IPS DF 6.9 (cell line): ENCODE measurements around the gene SLC49A4.

Source experiments
- DNase-seq: peaks from one replicate; pipeline ENCODE4 v3.0.0-alpha.2; 2013; ENCODE audit warnings: low read depth, low spot score
- H3K27ac ChIP-seq: one replicate; pipeline ENCODE4 v1.5.1; 2013; ENCODE audit warnings: low read length, control low read depth
- H3K27me3 ChIP-seq: 2 replicates; pipeline ENCODE4 v1.6.1; 2013; ENCODE audit warnings: mild to moderate bottlenecking, low read length; ENCODE audit not compliant: control insufficient read depth, insufficient read depth
- H3K36me3 ChIP-seq: 2 replicates; pipeline ENCODE4 v1.6.1; 2013; ENCODE audit warnings: low read length; ENCODE audit not compliant: control insufficient read depth, insufficient read depth
- H3K4me1 ChIP-seq: 2 replicates; pipeline ENCODE4 v1.6.1; 2013; ENCODE audit warnings: low read length; ENCODE audit not compliant: control insufficient read depth, insufficient read depth
- H3K4me3 ChIP-seq: 2 replicates; pipeline ENCODE4 v1.5.1; 2013; ENCODE audit warnings: mild to moderate bottlenecking, low read length
- H3K9me3 ChIP-seq: 2 replicates; pipeline ENCODE4 v1.6.1; 2013; ENCODE audit warnings: low read length, inconsistent platforms; ENCODE audit not compliant: control insufficient read depth, insufficient read depth
- WGBS: extraction: QIAGEN DNeasy Blood & Tissue Kit; methylation state at CpG from one replicate; pipeline ENCODE4 v1.1.7; 2013; ENCODE audit warnings: mixed read lengths, missing lambda C conversion rate; ENCODE audit not compliant: insufficient read length, insufficient coverage; 5-methylcytosine and 5-hydroxymethylcytosine counted together

Gene SLC49A4

DNA sequence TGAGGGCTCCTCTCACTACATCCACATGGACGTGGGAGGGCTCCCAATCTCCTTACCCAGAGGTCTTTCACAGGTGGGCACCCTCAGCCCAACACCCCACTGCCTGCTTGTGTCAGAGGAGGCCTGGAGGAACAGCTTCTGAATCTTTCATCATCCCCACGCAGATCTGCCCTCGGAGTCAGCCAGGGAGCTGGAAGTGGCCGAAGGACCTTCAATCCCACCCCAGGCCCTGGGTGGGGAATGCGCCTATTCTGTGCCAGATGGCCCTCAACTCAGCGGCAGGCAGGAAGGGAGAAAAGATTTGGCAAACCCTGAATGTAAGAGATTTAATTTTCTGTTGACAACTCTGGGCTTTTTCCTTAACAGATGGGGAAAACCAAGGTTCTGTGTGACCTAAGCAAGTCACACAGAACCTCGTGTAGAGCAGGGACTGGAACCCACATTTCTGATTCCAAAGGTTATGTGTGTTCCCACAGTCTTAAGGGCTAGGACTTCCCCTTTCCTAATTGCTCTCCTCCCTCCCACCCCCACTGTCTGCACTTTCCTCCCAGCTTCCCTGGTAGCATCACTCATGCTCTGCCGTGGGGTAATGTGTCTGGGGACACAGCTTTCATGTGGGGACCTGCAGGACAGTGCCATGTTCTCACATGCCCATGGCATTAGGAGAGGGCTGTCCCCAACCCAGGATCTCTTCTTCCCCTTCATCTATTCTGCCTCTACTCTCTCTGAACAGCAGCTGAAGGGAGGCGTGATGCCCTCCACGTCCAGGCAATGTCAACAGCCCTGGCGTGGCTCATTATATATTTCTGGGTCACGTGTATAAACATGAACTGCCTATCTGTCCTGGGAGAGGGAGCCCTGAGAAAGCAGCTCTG is 134.6 kb downstream of the SLC49A4 start:
- Histone ChIP-seq H3K36me3 (no peaks in the 10 kb centered on the region), H3K4me1 (no peaks in the 10 kb centered on the region), H3K27me3 (no peaks in the 10 kb centered on the region), H3K27ac (no peak overlapping the region), H3K9me3 (no peaks in the 10 kb centered on the region), H3K4me3 (no peak overlapping the region)
- no peak for DNase-seq
- WGBS, result no CpG with 5 or more reads among the region's 12 CpGs

DNA sequence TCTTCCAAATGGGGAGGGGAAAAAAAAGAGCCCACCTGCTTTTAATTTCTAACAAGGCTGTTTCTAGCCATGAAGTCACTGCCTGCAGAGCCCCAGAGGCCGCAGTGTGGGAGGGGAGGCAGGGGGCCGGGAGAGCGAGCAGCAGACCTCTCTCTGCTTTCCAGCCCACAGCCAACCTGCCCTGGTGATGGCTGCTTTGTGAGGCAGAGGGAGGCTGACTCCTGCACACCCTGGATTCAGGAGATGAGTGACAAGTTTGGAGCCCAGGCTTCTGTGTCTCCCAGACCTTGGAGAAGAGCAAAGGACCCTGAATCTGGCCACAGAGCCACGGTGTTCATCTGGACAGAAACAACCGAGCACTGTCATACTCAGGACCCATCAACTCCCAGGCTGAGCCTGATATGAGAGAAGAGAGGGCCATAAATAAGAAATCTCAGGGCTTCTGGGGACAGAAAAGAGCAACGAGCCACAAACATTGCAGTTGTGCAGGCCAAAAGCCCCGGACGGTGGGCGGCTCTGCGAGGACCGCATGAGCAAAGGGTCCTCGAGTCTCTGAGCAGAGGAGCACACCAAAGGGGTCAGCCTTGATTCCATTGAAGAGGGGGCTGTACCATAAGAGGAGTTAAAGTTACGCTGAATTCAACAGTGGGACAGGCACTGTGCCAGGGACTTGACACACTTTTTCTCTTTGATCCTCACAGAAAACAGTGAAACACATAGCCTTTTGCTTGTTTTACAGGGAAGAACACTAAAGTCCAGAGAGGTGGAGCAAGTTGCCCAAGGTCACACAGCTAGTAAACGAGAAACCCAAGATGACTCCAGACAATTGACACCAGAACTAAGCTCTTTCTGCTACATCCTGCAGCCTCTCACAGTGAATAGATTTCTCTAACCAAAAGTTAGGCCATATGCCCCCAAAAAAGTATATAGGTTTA is 135.5 kb downstream of the SLC49A4 start:
- H3K4me1 ChIP-seq, result no peaks in the 10 kb centered on the region
- no CpG with 5 or more reads among the region's 14 CpGs for WGBS
- no peaks in the 10 kb centered on the region for H3K27me3 ChIP-seq
- no peaks in the 10 kb centered on the region for H3K36me3 ChIP-seq
- no peak overlapping the region for H3K27ac ChIP-seq
- no peak overlapping the region for H3K4me3 ChIP-seq
- H3K9me3 ChIP-seq, result no peaks in the 10 kb centered on the region
- no peak for DNase-seq
